ENCODE data around the gene IL9R.

IL9R gene

DNA sequence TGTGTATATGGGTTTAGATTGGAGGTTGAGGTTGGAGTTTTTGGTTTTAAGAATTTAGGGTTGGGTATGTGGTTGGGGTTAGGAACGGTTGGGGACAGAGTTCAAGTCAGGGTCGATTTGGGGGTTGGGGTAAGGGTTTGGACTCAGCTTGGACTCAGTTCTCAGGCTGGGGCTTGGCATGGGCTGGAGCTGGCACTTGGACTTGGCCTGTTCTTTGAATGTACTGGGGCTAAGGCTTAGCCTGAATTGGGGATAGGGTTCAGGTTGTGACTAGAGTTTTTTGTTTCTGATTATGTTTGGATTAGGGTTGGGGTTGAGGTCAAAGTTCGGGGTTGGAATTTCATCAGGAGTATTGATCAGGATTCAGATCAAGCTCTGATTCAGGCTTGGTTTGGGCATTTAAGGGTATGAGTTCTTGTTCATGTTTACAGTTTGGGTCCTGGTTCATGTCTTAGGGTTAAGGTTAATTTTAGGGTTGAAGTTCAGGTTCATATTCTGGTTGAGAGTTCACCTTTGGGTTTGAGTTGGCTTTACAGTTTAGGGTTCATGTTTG, 46.2 kb upstream of the IL9R start:
- no peak for TF ChIP-seq PRDM1 (tag by site-specific recombination; IDR thresholded peaks at IDR 0.05)
- TF ChIP-seq, protein P1, sequence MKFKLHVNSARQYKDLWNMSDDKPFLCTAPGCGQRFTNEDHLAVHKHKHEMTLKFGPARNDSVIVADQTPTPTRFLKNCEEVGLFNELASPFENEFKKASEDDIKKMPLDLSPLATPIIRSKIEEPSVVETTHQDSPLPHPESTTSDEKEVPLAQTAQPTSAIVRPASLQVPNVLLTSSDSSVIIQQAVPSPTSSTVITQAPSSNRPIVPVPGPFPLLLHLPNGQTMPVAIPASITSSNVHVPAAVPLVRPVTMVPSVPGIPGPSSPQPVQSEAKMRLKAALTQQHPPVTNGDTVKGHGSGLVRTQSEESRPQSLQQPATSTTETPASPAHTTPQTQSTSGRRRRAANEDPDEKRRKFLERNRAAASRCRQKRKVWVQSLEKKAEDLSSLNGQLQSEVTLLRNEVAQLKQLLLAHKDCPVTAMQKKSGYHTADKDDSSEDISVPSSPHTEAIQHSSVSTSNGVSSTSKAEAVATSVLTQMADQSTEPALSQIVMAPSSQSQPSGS (tag by site-specific recombination; IDR thresholded peaks at IDR 0.05; ENCODE audit: low read depth) = no peak
- no peak for TF ChIP-seq ZNF335 (tag by site-specific recombination; conservative IDR thresholded peaks at IDR 0.05)
- TF ChIP-seq, protein P2, sequence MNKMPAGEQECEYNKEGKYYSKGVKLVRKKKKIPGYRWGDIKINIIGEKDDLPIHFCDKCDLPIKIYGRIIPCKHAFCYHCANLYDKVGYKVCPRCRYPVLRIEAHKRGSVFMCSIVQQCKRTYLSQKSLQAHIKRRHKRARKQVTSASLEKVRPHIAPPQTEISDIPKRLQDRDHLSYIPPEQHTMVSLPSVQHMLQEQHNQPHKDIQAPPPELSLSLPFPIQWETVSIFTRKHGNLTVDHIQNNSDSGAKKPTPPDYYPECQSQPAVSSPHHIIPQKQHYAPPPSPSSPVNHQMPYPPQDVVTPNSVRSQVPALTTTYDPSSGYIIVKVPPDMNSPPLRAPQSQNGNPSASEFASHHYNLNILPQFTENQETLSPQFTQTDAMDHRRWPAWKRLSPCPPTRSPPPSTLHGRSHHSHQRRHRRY (tag by site-specific recombination; IDR thresholded peaks at IDR 0.05) = no peak
- TF ChIP-seq, protein P3, sequence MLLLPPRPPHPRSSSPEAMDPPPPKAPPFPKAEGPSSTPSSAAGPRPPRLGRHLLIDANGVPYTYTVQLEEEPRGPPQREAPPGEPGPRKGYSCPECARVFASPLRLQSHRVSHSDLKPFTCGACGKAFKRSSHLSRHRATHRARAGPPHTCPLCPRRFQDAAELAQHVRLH (tag by site-specific recombination; IDR thresholded peaks at IDR 0.05) = no peak
- TF ChIP-seq, protein P4, sequence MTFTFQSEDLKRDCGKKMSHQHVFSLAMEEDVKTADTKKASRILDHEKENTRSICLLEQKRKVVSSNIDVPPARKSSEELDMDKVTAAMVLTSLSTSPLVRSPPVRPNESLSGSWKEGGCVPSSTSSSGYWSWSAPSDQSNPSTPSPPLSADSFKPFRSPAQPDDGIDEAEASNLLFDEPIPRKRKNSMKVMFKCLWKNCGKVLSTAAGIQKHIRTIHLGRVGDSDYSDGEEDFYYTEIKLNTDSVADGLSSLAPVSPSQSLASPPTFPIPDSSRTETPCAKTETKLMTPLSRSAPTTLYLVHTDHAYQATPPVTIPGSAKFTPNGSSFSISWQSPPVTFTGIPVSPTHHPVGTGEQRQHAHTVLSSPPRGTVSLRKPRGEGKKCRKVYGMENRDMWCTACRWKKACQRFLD (tag by site-specific recombination; IDR thresholded peaks at IDR 0.05) = no peak
- no peak for TF ChIP-seq ZNF394 (tag by site-specific recombination; IDR thresholded peaks at IDR 0.05; ENCODE audit: borderline replicate concordance)
- TF ChIP-seq ZNF530 (tag by site-specific recombination; IDR thresholded peaks at IDR 0.05; ENCODE audit: low read depth) = no peak
- no peak for TF ChIP-seq ZSCAN16 (tag by site-specific recombination; IDR thresholded peaks at IDR 0.05)
- TF ChIP-seq, protein P5, sequence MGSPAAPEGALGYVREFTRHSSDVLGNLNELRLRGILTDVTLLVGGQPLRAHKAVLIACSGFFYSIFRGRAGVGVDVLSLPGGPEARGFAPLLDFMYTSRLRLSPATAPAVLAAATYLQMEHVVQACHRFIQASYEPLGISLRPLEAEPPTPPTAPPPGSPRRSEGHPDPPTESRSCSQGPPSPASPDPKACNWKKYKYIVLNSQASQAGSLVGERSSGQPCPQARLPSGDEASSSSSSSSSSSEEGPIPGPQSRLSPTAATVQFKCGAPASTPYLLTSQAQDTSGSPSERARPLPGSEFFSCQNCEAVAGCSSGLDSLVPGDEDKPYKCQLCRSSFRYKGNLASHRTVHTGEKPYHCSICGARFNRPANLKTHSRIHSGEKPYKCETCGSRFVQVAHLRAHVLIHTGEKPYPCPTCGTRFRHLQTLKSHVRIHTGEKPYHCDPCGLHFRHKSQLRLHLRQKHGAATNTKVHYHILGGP (tag by site-specific recombination; IDR thresholded peaks at IDR 0.05) = no peak
- TF ChIP-seq, protein P6, sequence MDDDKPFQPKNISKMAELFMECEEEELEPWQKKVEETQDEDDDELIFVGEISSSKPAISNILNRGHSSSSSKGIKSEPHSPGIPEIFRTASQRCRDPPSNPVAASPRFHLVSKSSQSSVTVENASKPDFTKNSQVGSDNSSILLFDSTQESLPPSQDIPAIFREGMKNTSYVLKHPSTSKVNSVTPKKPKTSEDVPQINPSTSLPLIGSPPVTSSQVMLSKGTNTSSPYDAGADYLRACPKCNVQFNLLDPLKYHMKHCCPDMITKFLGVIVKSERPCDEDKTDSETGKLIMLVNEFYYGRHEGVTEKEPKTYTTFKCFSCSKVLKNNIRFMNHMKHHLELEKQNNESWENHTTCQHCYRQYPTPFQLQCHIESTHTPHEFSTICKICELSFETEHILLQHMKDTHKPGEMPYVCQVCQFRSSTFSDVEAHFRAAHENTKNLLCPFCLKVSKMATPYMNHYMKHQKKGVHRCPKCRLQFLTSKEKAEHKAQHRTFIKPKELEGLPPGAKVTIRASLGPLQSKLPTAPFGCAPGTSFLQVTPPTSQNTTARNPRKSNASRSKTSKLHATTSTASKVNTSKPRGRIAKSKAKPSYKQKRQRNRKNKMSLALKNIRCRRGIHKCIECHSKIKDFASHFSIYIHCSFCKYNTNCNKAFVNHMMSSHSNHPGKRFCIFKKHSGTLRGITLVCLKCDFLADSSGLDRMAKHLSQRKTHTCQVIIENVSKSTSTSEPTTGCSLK (tag by site-specific recombination; IDR thresholded peaks at IDR 0.05) = no peak
- H3K4me3 ChIP-seq (ENCODE audit: low read depth, low read length) = no peak overlapping the region
- no peaks in the 10 kb centered on the region for H3K9me3 ChIP-seq (ENCODE audit: control insufficient read depth, insufficient read depth, low read depth, low read length)
- H3K27ac ChIP-seq (ENCODE audit: extremely low read depth, low read depth, low read length) = no peak overlapping the region
- H3K36me3 ChIP-seq (ENCODE audit: control insufficient read depth in 2 of 2, insufficient read depth in 1 of 2, low read length in 2 of 2) = no peaks in the 10 kb centered on the region
- POLR2A ChIA-PET = no interaction called here
- no peaks in the 10 kb centered on the region for H3K4me1 ChIP-seq (ENCODE audit: control insufficient read depth, insufficient read depth, low read length)
- CTCF ChIA-PET = no interaction called here

DNA sequence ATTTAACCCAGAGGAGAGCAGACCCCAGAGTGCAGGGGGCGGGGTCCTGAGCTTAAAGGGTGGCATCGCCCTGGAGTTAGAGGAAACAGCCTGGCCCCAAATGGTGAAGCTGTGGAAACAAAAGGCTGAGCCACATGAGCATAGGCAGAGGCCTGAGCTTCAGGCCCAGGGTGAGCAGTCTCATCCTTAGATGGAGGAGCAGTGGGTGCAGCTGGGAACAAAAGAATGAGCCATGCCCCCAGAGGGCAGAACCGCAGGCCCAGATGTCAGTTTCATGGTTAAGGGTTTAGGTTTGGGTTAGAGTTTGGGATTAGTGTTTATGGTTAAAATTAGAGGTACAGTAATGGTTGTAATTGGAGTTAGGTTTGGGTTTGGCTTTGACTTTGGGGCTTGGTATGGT, 44.4 kb upstream of the IL9R start:
- H3K36me3 ChIP-seq (ENCODE audit: control insufficient read depth in 2 of 2, insufficient read depth in 1 of 2, low read length in 2 of 2) = no peaks in the 10 kb centered on the region
- CTCF ChIA-PET = no interaction called here
- no peaks in the 10 kb centered on the region for H3K9me3 ChIP-seq (ENCODE audit: control insufficient read depth, insufficient read depth, low read depth, low read length)
- no peak overlapping the region for H3K27ac ChIP-seq (ENCODE audit: extremely low read depth, low read depth, low read length)
- TF ChIP-seq ZNF654 (tag by site-specific recombination; IDR thresholded peaks at IDR 0.05; ENCODE audit: low read depth) = no peak
- TF ChIP-seq ZNF354C (tag by site-specific recombination; IDR thresholded peaks at IDR 0.05; ENCODE audit: borderline replicate concordance, low read depth) = no peak
- TF ChIP-seq, protein P7, sequence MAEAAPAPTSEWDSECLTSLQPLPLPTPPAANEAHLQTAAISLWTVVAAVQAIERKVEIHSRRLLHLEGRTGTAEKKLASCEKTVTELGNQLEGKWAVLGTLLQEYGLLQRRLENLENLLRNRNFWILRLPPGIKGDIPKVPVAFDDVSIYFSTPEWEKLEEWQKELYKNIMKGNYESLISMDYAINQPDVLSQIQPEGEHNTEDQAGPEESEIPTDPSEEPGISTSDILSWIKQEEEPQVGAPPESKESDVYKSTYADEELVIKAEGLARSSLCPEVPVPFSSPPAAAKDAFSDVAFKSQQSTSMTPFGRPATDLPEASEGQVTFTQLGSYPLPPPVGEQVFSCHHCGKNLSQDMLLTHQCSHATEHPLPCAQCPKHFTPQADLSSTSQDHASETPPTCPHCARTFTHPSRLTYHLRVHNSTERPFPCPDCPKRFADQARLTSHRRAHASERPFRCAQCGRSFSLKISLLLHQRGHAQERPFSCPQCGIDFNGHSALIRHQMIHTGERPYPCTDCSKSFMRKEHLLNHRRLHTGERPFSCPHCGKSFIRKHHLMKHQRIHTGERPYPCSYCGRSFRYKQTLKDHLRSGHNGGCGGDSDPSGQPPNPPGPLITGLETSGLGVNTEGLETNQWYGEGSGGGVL (tag by site-specific recombination; IDR thresholded peaks at IDR 0.05) = no peak
- TF ChIP-seq ZNF391 (tag by site-specific recombination; IDR thresholded peaks at IDR 0.05; ENCODE audit: borderline replicate concordance, low read depth) = no peak
- TF ChIP-seq ZNF664 (tag by site-specific recombination; IDR thresholded peaks at IDR 0.05) = no peak
- no peak for TF ChIP-seq ZNF341 (tag by site-specific recombination; IDR thresholded peaks at IDR 0.05; ENCODE audit: low read depth)
- no peak for TF ChIP-seq REPIN1 (tag by site-specific recombination; IDR thresholded peaks at IDR 0.05; ENCODE audit: low read depth)
- TF ChIP-seq ZNF830 (tag by site-specific recombination; IDR thresholded peaks at IDR 0.05; ENCODE audit: low read depth) = no peak
- no peak for TF ChIP-seq SETDB1 (IDR thresholded peaks at IDR 0.05; ENCODE audit: insufficient read length, low read length)
- no peak for TF ChIP-seq KLF10 (tag by site-specific recombination; IDR thresholded peaks at IDR 0.05)
- no peak for TF ChIP-seq ZNF416 (tag by site-specific recombination; IDR thresholded peaks at IDR 0.05)
- no peak for TF ChIP-seq ZBTB8A (tag by site-specific recombination; IDR thresholded peaks at IDR 0.05)
- TF ChIP-seq, protein P8, sequence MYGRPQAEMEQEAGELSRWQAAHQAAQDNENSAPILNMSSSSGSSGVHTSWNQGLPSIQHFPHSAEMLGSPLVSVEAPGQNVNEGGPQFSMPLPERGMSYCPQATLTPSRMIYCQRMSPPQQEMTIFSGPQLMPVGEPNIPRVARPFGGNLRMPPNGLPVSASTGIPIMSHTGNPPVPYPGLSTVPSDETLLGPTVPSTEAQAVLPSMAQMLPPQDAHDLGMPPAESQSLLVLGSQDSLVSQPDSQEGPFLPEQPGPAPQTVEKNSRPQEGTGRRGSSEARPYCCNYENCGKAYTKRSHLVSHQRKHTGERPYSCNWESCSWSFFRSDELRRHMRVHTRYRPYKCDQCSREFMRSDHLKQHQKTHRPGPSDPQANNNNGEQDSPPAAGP (tag by site-specific recombination; IDR thresholded peaks at IDR 0.05) = no peak
- no peak for TF ChIP-seq ZSCAN30 (tag by site-specific recombination; IDR thresholded peaks at IDR 0.05)
- POLR2A ChIA-PET = no interaction called here
- H3K4me1 ChIP-seq (ENCODE audit: control insufficient read depth, insufficient read depth, low read length) = no peaks in the 10 kb centered on the region
- H3K4me3 ChIP-seq (ENCODE audit: low read depth, low read length) = no peak overlapping the region
